ENCODE measurements around the gene ADH1B.

ADH1B gene

GRCh38 chr4:99290848-99291786 is 30.1 kb downstream of the ADH1B start, which contains the start of gene ADH1A:
Gene ADH1A (minus strand): TSS chr4:99290985. CDS start chr4:99290914, 71 bp downstream.
- WGBS (ENCODE audit: extremely low coverage, insufficient coverage, insufficient read length): no CpG with 5 or more reads among the region's 3 CpGs
- Histone ChIP-seq H3K36me3 (ENCODE audit: control insufficient read depth in 1 of 2, insufficient read depth in 2 of 2, low read length in 2 of 2) (no peaks in the 10 kb centered on the region), H3K79me1 (ENCODE audit: low read length) (no peaks in the 10 kb centered on the region)

GRCh38 chr4:99285387-99285786 is 35.8 kb downstream of the ADH1B start:
- H3K14ac ChIP-seq (ENCODE audit: low read length): no peak overlapping the region
- no peak overlapping the region for H3K4ac ChIP-seq (ENCODE audit: low read depth, low read length)
- no peak overlapping the region for H3K9ac ChIP-seq (ENCODE audit: low read length)
- DNase-seq: no peak
- no peak overlapping the region for H2BK120ac ChIP-seq (ENCODE audit: insufficient read depth, low read length, poor library complexity)
- H3K4me1 ChIP-seq (ENCODE audit: control insufficient read depth in 1 of 2, insufficient read depth in 2 of 2, low read length in 2 of 2): no peaks in the 10 kb centered on the region
- no peak overlapping the region for H3K23ac ChIP-seq (ENCODE audit: low read length)
- H3K9me3 ChIP-seq (ENCODE audit: insufficient read depth, low read depth, low read length): no peaks in the 10 kb centered on the region
- H3K79me1 ChIP-seq (ENCODE audit: low read length): no peaks in the 10 kb centered on the region
- H3K27ac ChIP-seq (ENCODE audit: low read depth, low read length): no peak overlapping the region
- H4K12ac ChIP-seq (ENCODE audit: low read depth, low read length): no peak overlapping the region
- H3K27me3 ChIP-seq (ENCODE audit: insufficient read depth, low read length): no peaks in the 10 kb centered on the region
- H3K4me2 ChIP-seq (ENCODE audit: low read length): no peak overlapping the region
- H2AK5ac ChIP-seq (ENCODE audit: low read length): no peak overlapping the region
- no peak overlapping the region for H2BK5ac ChIP-seq (ENCODE audit: low read depth, low read length, poor library complexity)
- no peak overlapping the region for H2BK12ac ChIP-seq (ENCODE audit: low read length)
- H3K79me2 ChIP-seq (ENCODE audit: control insufficient read depth, insufficient read depth, low read length, poor library complexity): no peaks in the 10 kb centered on the region
- H3K4me3 ChIP-seq (ENCODE audit: low read depth, low read length): no peak overlapping the region
- no peak overlapping the region for H2AFZ ChIP-seq (ENCODE audit: insufficient read depth, low read length, poor library complexity)
- H4K8ac ChIP-seq (ENCODE audit: low read depth, low read length): no peak overlapping the region
- no peak overlapping the region for H3K18ac ChIP-seq (ENCODE audit: low read length)
- no peak overlapping the region for H4K91ac ChIP-seq (ENCODE audit: low read depth, low read length)
- no peaks in the 10 kb centered on the region for H3K36me3 ChIP-seq (ENCODE audit: control insufficient read depth in 1 of 2, insufficient read depth in 2 of 2, low read length in 2 of 2)

More at GRCh38 chr4:99290848-99291786, 30.1 kb downstream of the ADH1B start, which contains the start of gene ADH1A:
- Histone ChIP-seq H2AK5ac (ENCODE audit: low read length) (no peak within 1 kb of the TSS), H3K4ac (ENCODE audit: low read depth, low read length) (no peak within 1 kb of the TSS), H3K4me3 (ENCODE audit: low read depth, low read length) (no peak within 1 kb of the TSS), H3K9ac (ENCODE audit: low read length) (no peak within 1 kb of the TSS), H4K91ac (ENCODE audit: low read depth, low read length) (no peak within 1 kb of the TSS), H3K14ac (ENCODE audit: low read length) (no peak within 1 kb of the TSS), H3K79me2 (ENCODE audit: control insufficient read depth, insufficient read depth, low read length, poor library complexity) (no peaks in the 10 kb centered on the region), H2AFZ (ENCODE audit: insufficient read depth, low read length, poor library complexity) (no peak within 1 kb of the TSS), H3K27ac (ENCODE audit: low read depth, low read length) (no peak within 1 kb of the TSS), H2BK120ac (ENCODE audit: insufficient read depth, low read length, poor library complexity) (no peak within 1 kb of the TSS), H3K27me3 (ENCODE audit: insufficient read depth, low read length) (no peaks in the 10 kb centered on the region), H3K4me2 (ENCODE audit: low read length) (no peak within 1 kb of the TSS), H2BK5ac (ENCODE audit: low read depth, low read length, poor library complexity) (no peak within 1 kb of the TSS), H3K18ac (ENCODE audit: low read length) (no peak within 1 kb of the TSS), H4K8ac (ENCODE audit: low read depth, low read length) (no peak within 1 kb of the TSS), H3K9me3 (ENCODE audit: insufficient read depth, low read depth, low read length) (no peaks in the 10 kb centered on the region), H4K12ac (ENCODE audit: low read depth, low read length) (no peak within 1 kb of the TSS), H3K4me1 (ENCODE audit: control insufficient read depth in 1 of 2, insufficient read depth in 2 of 2, low read length in 2 of 2) (no peaks in the 10 kb centered on the region), H3K23ac (ENCODE audit: low read length) (no peak within 1 kb of the TSS), H2BK12ac (ENCODE audit: low read length) (no peak within 1 kb of the TSS)
- DNase-seq: no peak

- no peak overlapping the region for H4K91ac ChIP-seq (ENCODE audit: low read depth, low read length)
- H2AK5ac ChIP-seq (ENCODE audit: low read length): no peak overlapping the region
- no peak overlapping the region for H3K4me3 ChIP-seq (ENCODE audit: low read depth, low read length)
- no peak overlapping the region for H2BK12ac ChIP-seq (ENCODE audit: low read length)
- no peak overlapping the region for H2BK120ac ChIP-seq (ENCODE audit: insufficient read depth, low read length, poor library complexity)
- H3K27ac ChIP-seq (ENCODE audit: low read depth, low read length): no peak overlapping the region
- H2AFZ ChIP-seq (ENCODE audit: insufficient read depth, low read length, poor library complexity): no peak overlapping the region
- no peak overlapping the region for H4K12ac ChIP-seq (ENCODE audit: low read depth, low read length)
- no peak overlapping the region for H3K18ac ChIP-seq (ENCODE audit: low read length)
- H3K79me2 ChIP-seq (ENCODE audit: control insufficient read depth, insufficient read depth, low read length, poor library complexity): no peaks in the 10 kb centered on the region
- H2BK5ac ChIP-seq (ENCODE audit: low read depth, low read length, poor library complexity): no peak overlapping the region
- no peak for DNase-seq
- no peak overlapping the region for H4K8ac ChIP-seq (ENCODE audit: low read depth, low read length)
- H3K36me3 ChIP-seq (ENCODE audit: control insufficient read depth in 1 of 2, insufficient read depth in 2 of 2, low read length in 2 of 2): no peaks in the 10 kb centered on the region
- H3K14ac ChIP-seq (ENCODE audit: low read length): no peak overlapping the region
- no CpG with 5 or more reads among the region's 2 CpGs for WGBS (ENCODE audit: extremely low coverage, insufficient coverage, insufficient read length)
- no peaks in the 10 kb centered on the region for H3K4me1 ChIP-seq (ENCODE audit: control insufficient read depth in 1 of 2, insufficient read depth in 2 of 2, low read length in 2 of 2)
- no peak overlapping the region for H3K4ac ChIP-seq (ENCODE audit: low read depth, low read length)
- H3K27me3 ChIP-seq (ENCODE audit: insufficient read depth, low read length): no peaks in the 10 kb centered on the region
- H3K79me1 ChIP-seq (ENCODE audit: low read length): no peaks in the 10 kb centered on the region
- no peak overlapping the region for H3K9ac ChIP-seq (ENCODE audit: low read length)
- H3K9me3 ChIP-seq (ENCODE audit: insufficient read depth, low read depth, low read length): no peaks in the 10 kb centered on the region
- no peak overlapping the region for H3K23ac ChIP-seq (ENCODE audit: low read length)
- no peak overlapping the region for H3K4me2 ChIP-seq (ENCODE audit: low read length)
Measured at GRCh38 chr4:99282731-99283130, 38.5 kb downstream of the ADH1B start.

- no peak overlapping the region for H4K12ac ChIP-seq (ENCODE audit: low read depth, low read length)
- H3K9ac ChIP-seq (ENCODE audit: low read length): no peak overlapping the region
- H3K4ac ChIP-seq (ENCODE audit: low read depth, low read length): no peak overlapping the region
- no peak overlapping the region for H3K14ac ChIP-seq (ENCODE audit: low read length)
- H3K4me3 ChIP-seq (ENCODE audit: low read depth, low read length): no peak overlapping the region
- no CpG with 5 or more reads among the region's 5 CpGs for WGBS (ENCODE audit: extremely low coverage, insufficient coverage, insufficient read length)
- no peak overlapping the region for H2BK12ac ChIP-seq (ENCODE audit: low read length)
- H3K4me1 ChIP-seq (ENCODE audit: control insufficient read depth in 1 of 2, insufficient read depth in 2 of 2, low read length in 2 of 2): no peaks in the 10 kb centered on the region
- H3K27me3 ChIP-seq (ENCODE audit: insufficient read depth, low read length): no peaks in the 10 kb centered on the region
- no peak overlapping the region for H3K27ac ChIP-seq (ENCODE audit: low read depth, low read length)
- H3K36me3 ChIP-seq (ENCODE audit: control insufficient read depth in 1 of 2, insufficient read depth in 2 of 2, low read length in 2 of 2): no peaks in the 10 kb centered on the region
- no peak overlapping the region for H2BK120ac ChIP-seq (ENCODE audit: insufficient read depth, low read length, poor library complexity)
- H4K8ac ChIP-seq (ENCODE audit: low read depth, low read length): no peak overlapping the region
- H2BK5ac ChIP-seq (ENCODE audit: low read depth, low read length, poor library complexity): no peak overlapping the region
- no peaks in the 10 kb centered on the region for H3K79me2 ChIP-seq (ENCODE audit: control insufficient read depth, insufficient read depth, low read length, poor library complexity)
- DNase-seq: no peak
- H3K79me1 ChIP-seq (ENCODE audit: low read length): no peaks in the 10 kb centered on the region
- no peak overlapping the region for H3K18ac ChIP-seq (ENCODE audit: low read length)
- H3K23ac ChIP-seq (ENCODE audit: low read length): no peak overlapping the region
- no peaks in the 10 kb centered on the region for H3K9me3 ChIP-seq (ENCODE audit: insufficient read depth, low read depth, low read length)
- no peak overlapping the region for H2AK5ac ChIP-seq (ENCODE audit: low read length)
- no peak overlapping the region for H4K91ac ChIP-seq (ENCODE audit: low read depth, low read length)
- H3K4me2 ChIP-seq (ENCODE audit: low read length): no peak overlapping the region
- H2AFZ ChIP-seq (ENCODE audit: insufficient read depth, low read length, poor library complexity): no peak overlapping the region
Measured at GRCh38 chr4:99281261-99281660, 39.9 kb downstream of the ADH1B start.

Measured in trophoblast cell (in vitro differentiated cells and primary cell).